GM12892 (cell line): Measurements from ENCODE around the gene LRRTM4.

ENCODE experiments used
- DNase-seq: peaks from one replicate; pipeline ENCODE4 v3.0.0; 2011; ENCODE audit not compliant: insufficient read length
- FAIRE-seq: peaks from 2 replicates; lab custom pipeline; 2011; peaks lifted over from hg19 to GRCh38; lab: Jason Lieb, UNC
- POLR2A ChIP-seq: IDR thresholded peaks from 2 replicates; pipeline ENCODE4 v1.6.1; 2011; ENCODE audit warnings: low read depth, low read length, control low read depth
- POLR2AphosphoS5 ChIP-seq: IDR thresholded peaks from 2 replicates; pipeline ENCODE4 v1.6.1; 2011; ENCODE audit warnings: low read depth, low read length, control low read depth
- TAF1 ChIP-seq: IDR thresholded peaks from 2 replicates; pipeline ENCODE4 v1.6.1; 2011; ENCODE audit warnings: low read depth, mild to moderate bottlenecking, control low read depth, low read length, borderline replicate concordance

The LRRTM4 gene

DNA sequence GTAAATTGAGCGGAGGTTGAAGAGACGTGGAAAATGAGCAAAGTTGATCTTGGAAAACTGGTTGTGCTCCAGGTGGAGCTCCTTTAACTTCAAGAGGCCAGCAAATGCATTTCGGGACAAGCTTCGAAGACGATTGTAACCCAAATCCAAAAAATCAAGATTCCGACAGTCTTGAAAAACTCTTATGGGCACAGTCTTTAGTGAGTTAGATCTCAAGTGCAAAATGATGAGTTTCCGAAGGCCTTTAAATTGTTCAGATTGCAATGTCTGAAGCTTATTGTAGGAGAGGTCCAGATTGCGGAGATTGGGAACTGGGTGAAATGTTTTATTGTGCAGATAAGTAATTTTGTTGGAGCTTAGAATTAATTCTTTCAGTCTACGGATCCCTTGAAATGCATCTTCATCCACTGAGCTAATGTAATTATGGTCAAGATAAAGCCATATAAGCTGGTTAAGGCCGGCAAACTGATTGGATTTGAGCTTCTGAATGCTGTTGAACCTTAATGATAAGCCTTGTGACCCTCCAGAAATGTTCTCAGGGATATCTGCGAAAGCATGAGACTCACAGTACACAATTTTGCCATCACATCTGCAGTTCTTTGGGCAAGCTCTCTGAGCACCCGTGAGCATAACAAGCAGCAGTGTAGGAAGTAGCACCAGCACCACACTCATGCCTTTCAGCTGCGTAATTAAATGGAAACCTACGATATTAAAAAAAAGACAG is 2.9 kb downstream of the LRRTM4 start:
- no peak for FAIRE-seq

DNA sequence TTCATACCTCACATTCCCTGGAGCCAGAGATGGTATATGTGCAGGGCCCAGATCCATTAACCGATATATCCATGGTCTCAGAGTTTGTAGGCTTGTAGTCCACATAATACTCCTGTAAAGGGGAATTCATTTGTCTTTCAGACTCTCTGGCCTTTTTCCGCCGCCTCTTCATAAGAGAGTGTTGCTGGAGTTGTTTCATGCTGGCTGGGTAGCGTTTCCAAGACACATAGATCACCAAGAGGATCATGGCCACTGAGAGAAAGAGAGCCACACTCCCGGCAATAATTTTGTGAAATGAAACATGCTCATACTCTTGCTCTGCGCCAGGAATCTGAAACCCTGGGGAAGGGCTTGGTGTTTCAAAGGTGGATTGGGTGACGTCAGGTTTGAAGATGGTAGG is 3.9 kb downstream of the LRRTM4 start:
- DNase-seq (no peak), FAIRE-seq (no peak)
- no peak for TF ChIP-seq TAF1
- no peak for TF ChIP-seq POLR2A
- no peak for TF ChIP-seq POLR2AphosphoS5

More for the DNA sequence above, 2.9 kb downstream of the LRRTM4 start:
- TF ChIP-seq POLR2AphosphoS5 (no peak), POLR2A (no peak), TAF1 (no peak)
- DNase-seq: no peak

DNA sequence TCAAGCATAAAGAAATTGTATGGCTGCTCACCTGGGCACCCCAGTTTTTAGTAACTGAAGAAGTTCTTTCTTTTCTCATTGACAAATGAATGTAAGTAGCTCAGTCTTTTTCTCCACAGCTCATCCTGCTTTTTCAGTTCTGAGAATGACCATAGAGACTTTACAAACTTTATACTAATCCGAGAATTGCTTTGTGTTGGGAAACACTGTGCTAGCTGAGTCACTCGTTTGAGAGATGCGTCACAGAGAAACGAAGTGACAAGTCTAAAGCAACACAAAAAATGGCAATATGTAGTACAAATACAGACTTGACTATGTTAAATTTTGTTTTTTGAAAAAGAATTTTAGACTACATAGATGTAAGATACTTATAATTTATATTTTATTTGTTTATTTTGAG is 9.0 kb downstream of the LRRTM4 start:
- FAIRE-seq (no peak), DNase-seq (no peak)
- no peak for TF ChIP-seq POLR2A
- no peak for TF ChIP-seq POLR2AphosphoS5
- no peak for TF ChIP-seq TAF1

DNA sequence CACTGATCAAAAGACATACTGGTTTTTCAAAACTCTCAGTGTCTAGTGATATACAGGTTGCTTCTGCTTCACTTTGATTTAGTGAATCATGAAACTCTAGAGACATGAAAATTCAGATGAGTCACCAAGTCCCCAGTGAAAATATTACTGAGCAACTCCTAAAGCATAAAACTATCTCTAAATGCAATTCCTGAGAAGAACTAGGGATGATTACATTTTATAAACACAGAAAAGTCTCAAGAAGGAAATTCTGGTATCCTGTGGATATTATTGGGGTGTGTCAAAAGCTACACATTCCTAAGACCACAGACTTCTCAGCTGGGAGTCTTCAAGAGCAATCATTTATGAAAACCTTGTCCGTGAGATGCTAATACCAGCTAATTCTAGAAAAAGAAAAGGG is 9.7 kb downstream of the LRRTM4 start:
- TF ChIP-seq POLR2AphosphoS5 (no peak), POLR2A (no peak), TAF1 (no peak)
- FAIRE-seq (no peak), DNase-seq (no peak)

DNA sequence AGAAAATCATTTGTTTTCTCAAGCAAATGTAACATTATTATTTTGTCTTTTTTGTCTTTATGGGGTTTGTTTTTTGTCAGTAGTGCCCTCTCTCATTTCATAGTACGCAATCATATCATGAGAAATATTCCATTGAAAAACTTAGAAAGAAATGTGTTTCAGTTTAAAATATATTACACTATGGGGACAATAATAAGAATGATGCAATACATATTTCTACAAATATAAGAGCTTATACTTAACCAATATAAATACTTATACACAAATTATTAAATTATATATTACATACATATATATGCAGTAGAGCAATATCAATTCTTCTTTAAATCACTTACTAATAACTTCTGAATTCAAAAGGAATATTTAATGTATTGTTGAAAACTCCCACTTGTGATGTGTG is 13.7 kb downstream of the LRRTM4 start:
- FAIRE-seq (no peak), DNase-seq (no peak)
- no peak for TF ChIP-seq POLR2AphosphoS5
- TF ChIP-seq TAF1: no peak
- no peak for TF ChIP-seq POLR2A

DNA sequence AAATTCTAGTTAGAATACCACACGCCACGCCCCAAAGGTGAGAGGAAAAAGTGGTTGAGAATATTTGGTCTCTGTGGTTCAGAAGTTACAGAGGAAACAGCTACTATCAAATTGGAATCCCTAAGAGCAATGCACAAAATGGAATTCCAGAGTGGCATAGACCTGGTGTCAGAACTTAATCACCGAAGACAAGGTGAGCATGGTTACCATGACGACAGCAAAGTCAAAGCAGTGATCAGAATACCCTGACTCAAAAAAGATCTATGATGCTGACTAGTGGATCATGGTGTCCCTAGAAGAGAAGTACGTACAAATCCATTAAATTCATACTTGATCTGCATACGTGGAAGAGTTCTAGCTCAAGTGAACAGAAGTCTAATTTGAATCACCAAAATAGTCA is 14.5 kb downstream of the LRRTM4 start:
- FAIRE-seq (no peak), DNase-seq (no peak)
- TF ChIP-seq TAF1: no peak
- no peak for TF ChIP-seq POLR2A
- TF ChIP-seq POLR2AphosphoS5: no peak

DNA sequence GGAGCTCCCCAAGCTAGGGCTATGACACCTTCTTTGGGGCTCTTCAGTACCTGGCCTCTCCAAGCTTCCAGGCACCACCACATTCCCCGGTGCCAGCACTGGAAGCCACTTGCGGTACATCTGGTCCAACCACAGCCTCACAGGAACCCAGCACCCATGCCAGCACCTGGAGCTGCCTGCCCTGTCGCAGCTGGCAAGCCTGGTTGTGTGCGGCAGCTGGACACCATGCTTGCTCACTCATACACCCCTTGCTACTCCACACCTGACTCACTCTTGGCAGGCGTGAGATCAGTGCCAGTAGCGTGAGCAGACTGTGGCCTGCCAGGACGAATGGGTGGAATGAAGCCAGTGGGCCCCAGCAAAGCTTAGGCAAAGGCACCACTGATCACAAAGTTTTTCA is 34.0 kb downstream of the LRRTM4 start:
- no peak for DNase-seq
- no peak for FAIRE-seq
- TF ChIP-seq TAF1 (no peak), POLR2AphosphoS5 (no peak), POLR2A (no peak)

DNA sequence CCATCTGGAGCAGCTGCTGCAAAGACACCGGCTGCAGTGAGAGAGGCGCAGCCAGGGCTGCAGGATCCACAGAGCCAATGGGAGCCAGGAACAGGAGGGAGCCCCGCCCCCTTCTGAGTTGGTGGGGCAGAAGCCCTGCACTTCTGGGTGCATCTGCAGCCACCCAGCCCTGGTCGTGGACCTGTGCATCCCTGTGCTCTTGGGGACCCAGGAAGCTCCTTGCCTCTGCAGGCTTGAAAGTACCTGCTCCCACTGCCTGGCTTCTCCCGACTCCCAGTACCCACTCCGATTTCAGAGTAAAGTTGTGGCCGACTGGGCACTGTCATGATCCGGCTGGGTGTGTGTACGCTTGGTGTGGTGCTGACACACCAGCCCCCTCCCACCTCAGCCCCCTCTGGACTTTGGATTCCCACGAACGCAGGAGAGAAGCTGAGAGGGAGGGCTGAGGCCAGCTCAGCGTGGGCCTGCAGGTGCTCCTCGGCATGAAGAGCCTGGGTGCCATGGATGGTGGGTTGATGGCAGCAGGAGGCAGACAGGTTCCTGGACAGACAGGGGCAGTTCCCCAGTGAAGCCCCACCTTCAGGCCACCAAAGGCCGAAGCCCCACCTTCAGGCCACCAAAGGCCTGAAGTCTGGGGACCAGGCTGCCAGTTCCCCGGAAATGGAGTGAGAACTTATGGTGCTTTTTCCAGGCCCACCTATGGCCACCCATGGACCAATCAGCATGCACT is 34.9 kb downstream of the LRRTM4 start:
- no peak for TF ChIP-seq POLR2AphosphoS5
- TF ChIP-seq TAF1: no peak
- no peak for TF ChIP-seq POLR2A
- no peak for DNase-seq
- FAIRE-seq: no peak

DNA sequence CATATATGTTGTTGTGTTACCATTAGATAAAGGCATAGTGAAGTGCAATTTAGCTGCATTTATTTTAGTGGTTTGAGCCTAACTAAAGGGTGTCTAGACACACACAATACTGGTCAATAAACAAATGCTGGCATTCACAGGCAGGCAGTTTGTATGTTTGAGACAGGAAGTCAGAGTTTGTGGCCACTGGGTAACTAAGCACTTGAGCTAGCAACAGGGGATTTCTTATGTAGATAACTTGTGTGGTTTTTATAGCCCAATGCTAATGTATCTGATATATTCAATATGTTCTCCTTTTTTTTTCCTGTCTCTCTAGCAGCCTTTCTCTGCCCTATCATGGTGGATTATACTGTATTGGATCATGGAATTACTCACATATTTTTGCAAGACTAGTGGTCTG is 38.1 kb downstream of the LRRTM4 start:
- FAIRE-seq (no peak), DNase-seq (no peak)
- no peak for TF ChIP-seq TAF1
- no peak for TF ChIP-seq POLR2A
- no peak for TF ChIP-seq POLR2AphosphoS5

DNA sequence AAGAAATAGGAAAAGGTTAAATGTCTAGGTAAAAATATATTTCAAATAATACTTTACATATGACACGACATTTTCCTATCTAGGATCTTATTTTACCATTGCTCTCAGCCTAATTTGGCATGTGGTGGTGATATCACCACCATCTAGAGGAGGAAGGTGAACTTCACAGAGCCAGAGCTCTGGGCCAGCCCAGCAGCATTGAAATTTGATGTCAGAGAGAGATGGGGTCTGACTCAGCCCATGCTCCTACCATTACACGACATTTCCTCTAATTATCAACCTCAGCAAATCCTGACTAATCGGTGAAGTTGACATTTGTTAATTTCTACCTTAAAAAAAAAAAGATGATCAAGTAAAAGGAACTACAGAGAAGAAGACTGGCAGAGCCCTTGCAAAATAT is 42.3 kb downstream of the LRRTM4 start:
- FAIRE-seq: no peak
- DNase-seq: no peak
- TF ChIP-seq POLR2AphosphoS5 (no peak), POLR2A (no peak), TAF1 (no peak)

DNA sequence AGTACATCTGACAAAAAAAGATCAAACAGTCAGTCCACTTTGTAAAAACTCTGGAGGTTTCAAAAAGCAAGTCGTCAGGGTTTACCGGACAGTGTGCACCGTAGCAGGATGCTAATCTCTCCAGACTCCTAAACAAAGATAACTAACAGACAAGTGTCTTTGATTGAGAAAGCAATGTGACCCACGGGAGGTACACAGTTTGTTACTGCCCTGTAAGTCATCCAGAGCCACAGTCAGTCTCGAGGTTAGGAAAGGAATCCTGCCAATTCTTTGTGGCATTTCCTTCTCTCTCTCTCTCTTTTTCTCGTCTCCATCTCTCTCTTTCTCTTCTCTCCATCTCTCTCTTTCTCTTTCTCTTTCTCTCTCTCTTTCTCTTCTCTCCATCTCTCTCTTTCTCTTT is 42.8 kb downstream of the LRRTM4 start:
- DNase-seq (no peak), FAIRE-seq (no peak)
- TF ChIP-seq POLR2A (no peak), POLR2AphosphoS5 (no peak), TAF1 (no peak)

DNA sequence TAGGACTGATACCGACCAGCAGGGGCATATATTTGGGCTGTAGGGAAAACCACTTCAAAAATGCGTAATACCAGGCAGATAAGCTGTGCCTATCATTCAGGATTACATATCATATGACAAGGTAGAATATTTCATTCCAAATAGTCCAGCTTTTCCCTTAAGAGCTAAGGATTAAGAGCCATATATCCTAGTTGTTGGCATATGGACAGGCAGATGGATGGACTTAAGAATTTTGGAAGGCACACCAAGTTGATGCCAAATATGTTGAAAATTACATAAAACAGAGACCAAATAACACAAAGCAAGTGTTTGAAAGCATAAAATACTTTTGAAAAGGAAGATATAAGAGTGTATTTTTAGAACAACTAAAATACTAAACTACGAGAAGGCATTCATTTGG is 52.1 kb downstream of the LRRTM4 start:
- DNase-seq (no peak), FAIRE-seq (no peak)

More for the DNA sequence above, 52.1 kb downstream of the LRRTM4 start:
- TF ChIP-seq POLR2A (no peak), POLR2AphosphoS5 (no peak), TAF1 (no peak)
